HG03060 (cell line): ENCODE results near the gene SF3A2.
A peak's percentile ranks its signal among the peaks of the same experiment; 100 is the strongest.

Experiments used
- ATAC-seq: cut with Tn5 transposase; IDR thresholded peaks from one replicate; pipeline ENCODE4 v1.9.1; 2021; ENCODE audit warnings: low read depth, moderate number of reproducible peaks; ENCODE audit not compliant: unreplicated experiment

SF3A2 gene

DNA sequence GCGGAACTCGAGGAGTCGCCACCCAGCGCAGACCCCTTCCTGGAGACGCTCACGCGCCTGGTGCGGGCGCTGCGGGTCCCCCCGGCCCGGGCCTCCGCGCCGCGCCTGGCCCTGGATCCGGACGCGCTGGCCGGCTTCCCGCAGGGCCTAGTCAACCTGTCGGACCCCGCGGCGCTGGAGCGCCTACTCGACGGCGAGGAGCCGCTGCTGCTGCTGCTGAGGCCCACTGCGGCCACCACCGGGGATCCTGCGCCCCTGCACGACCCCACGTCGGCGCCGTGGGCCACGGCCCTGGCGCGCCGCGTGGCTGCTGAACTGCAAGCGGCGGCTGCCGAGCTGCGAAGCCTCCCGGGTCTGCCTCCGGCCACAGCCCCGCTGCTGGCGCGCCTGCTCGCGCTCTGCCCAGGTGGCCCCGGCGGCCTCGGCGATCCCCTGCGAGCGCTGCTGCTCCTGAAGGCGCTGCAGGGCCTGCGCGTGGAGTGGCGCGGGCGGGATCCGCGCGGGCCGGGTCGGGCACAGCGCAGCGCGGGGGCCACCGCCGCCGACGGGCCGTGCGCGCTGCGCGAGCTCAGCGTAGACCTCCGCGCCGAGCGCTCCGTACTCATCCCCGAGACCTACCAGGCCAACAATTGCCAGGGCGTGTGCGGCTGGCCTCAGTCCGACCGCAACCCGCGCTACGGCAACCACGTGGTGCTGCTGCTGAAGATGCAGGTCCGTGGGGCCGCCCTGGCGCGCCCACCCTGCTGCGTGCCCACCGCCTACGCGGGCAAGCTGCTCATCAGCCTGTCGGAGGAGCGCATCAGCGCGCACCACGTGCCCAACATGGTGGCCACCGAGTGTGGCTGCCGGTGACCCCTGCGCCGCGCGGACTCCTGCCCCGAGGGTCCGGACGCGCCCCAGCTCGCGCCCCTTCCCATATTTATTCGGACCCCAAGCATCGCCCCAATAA is 14.8 kb downstream of the SF3A2 start:
- no peak for ATAC-seq

DNA sequence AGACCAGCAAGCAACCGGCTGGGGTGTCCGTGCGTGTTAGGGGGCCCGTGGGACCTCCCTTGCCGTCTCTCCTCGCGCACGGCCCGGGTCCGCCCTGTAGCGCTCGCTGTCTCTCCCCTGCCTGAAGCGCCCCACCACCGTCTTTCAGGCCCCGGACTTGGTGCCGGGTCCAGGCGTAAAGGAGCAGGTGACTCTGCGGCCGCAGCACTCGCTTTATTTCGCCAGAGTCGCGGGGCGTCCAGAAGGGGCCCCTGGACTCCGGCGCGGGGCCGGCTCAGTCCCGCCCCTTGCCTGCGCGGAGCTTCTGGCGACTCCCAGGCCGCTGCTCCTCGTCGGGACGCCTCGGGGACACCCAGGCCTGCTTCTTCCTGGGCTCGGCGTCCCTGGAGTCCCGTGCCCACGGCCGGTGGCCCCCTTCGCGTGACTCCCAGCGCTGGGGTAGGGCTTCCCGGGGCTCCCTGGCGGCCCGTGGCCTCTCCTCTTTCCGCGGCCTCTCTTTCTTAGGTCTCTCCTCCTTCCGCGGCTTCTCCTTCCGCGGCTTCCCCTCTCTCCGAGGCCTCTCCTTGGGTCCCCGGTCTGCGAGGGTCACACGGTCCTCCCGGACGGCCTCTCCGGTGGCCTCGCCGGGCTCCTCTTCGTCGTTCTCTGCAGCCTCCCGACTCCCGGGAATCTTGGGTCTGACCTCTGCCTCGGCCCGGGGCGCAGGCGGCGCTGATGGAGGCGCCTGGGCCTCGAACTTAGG is 15.6 kb downstream of the SF3A2 start:
- ATAC-seq = no peak

DNA sequence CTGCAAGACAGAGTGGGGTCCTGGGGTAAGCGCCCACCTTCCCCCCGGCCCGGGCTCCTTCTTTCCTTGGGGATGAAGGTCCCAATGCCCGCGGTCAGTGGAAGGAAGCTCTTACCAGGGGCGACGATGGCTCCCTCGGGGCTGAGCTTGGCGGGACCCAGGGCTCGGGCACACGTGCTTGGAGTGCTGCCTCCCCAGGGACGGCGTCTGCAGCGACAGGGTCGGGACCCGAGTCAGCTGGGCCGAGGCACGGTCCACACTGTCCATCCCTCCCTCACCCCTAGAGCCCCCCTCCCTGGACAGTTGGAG is 16.1 kb downstream of the SF3A2 start:
- no peak for ATAC-seq

GRCh38 chr19:2253106-2254063 is 16.8 kb downstream of the SF3A2 start:
- ATAC-seq = no peak

DNA sequence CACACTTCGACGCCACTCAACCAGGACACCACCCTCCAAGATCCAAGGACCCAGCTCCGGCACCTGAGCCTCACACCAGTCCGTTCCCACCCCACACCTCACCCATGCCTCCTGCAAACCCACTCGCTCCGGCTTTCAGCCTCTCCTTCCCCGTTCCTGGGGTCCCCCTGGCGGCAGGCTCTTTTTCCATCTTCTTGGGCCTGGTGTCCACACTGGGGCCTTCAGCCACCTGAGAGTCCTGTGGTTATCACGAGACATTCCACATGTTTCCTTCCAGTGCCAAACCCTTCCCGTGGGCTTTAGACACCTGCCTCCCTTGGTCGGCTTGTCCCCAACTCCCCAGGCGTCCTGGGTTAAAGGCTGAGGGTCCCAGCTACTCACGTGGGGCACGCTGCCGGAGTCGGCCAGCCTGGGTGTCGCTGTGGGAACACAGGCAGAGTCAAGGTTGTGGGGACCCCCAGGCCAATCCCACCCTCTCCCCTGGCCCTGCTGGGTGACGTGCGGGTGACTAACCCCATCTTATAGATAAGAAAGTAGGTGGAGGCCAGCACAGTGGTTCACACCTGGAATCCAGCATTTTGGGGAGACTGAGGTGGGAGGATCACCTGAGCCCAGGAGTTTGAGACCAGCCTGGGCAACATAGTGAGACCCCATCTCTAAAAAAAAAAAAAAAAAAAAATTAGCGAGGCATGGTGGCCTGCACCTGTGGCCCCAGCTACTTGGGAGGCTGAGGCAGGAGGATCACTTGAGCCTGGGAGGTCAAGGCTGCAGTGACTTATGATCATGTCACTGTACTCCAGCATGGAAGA is 17.6 kb downstream of the SF3A2 start:
- no peak for ATAC-seq

GRCh38 chr19:2255112-2255845 is 18.7 kb downstream of the SF3A2 start:
- no peak for ATAC-seq

GRCh38 chr19:2255982-2256685 is 19.5 kb downstream of the SF3A2 start, which contains the start of gene JSRP1:
TSS of gene JSRP1 (minus strand) at chr19:2256417. CDS start at chr19:2255314, 1,103 bp downstream.
- no peak for ATAC-seq

- no peak for ATAC-seq
Measured at GRCh38 chr19:2259336-2259735, 22.7 kb downstream of the SF3A2 start.

DNA sequence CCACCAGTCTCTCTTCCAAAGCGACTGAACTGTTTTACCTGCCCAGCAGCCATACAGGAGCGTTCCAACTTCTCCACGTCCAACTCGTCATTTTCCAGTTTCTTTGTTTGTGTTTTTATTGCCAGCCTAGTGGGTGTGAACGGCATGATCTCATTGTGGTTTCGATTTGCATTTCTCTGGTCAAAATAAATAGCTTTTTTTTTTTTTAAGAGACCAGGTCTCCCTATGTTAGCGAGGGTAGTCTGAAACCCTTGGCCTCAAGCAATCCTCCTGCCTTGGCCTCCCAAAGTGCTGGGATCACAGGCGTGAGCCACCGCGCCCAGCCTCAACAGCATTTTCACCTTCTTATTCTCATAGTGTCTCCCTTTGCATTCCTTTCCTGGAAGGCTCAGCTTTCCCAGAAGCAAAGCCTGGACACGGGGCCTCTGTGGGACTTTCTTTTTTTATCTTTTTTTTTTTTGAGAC is 23.7 kb downstream of the SF3A2 start:
- ATAC-seq = no peak

DNA sequence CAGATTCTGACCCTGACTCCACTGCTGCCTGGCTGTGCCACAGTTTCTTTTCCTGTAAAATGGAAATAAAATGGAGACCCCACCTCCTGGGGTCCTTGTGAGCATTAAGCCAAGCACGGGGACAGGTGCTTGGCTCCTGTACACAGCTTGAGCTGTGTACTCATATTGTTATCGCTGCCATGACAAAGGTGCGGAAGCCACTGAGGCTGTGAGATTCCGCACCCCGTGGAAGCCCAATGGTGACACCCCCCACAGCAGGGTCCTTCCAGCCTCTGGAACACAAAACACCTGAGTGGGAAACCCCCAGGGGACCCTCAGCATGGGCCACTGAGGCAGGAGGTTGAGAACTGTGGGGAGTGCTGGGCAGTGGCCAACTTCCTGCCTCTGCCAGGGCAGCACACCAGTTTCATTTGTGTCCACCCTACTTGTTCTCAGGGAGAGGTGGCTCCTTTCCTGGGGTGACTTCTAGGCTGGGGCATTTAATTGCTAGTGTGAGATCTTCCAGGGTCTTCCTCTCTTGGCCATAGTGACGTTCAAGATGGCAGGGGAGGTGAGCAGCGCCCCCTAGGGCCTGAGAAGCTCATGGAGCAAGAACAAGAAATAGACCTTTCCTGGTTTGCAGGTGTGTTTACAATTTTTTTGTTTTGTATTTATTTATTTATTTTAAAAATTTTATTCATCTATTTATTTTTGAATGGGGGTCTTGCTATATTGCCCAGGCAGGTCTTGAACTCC is 25.0 kb downstream of the SF3A2 start:
- no peak for ATAC-seq

GRCh38 chr19:2266183-2266993 is 29.8 kb downstream of the SF3A2 start:
- ATAC-seq = no peak

DNA sequence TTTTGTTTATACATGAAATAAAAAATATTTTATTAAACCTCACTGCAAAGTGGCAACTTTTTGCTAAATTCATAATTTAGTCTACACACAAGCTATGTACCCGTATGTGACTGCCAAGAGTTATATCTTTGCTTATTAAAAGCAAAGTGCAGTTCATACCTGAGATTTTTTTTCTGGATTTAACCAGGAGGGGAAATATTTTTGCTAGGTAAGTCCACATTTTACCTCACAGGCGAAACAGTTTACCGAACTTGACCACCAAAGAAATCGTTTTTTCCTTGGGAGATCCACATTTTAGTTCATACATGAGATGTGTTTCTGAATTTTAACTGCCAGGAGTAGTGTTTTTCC is 31.8 kb downstream of the SF3A2 start:
- ATAC-seq = no peak

DNA sequence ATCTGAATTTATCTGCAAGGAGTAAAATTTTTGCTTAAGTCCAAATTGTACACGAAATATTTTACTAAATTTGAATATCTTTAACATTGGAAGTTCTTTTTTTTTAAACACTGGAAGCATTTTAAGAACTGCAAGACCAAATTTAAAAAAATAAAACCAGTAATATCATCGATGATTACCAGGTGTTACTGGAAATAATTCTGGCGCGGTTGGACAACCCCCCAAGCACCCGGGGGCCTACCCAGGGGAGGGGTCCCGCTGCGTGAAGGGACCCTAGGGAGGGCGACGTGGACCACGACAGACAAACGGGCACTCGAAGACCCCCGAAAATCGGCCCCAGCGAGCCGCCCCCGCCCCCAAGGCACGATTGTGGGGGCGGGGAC is 32.2 kb downstream of the SF3A2 start:
- ATAC-seq = no peak

- ATAC-seq = peak; percentile 35
Measured at GRCh38 chr19:2269244-2270156, 32.9 kb downstream of the SF3A2 start.

DNA sequence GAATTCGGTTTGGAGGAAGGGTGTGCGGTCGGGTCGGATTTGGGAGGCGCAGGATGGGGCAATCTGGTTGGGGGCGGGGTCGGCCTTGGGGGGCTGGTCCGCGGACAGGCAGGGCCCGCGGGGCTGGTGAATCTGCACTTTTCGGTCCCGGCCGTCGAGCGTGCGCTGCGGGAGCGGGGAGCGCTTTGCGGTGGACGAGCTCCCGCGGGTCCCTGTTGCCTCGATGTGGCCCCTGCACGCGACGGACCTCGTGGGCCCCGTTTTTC is 33.5 kb downstream of the SF3A2 start:
- ATAC-seq = no peak
